Measurements from ENCODE around the gene CCL3. TPM values are rescaled to one million over a fixed set of nuclear protein-coding genes. Genes with fewer than 3 reads are reported as not detected.

Gene CCL3
- total RNA-seq, 1 donor from 2014 or later = 0.78 TPM

Other genes with a start within 250 kb of the CCL3 start
- 0.21 TPM for gene HEATR9, start 221.3 kb downstream of the CCL3 start, total RNA-seq
- gene CCL5, start 209.8 kb downstream of the CCL3 start, total RNA-seq = 12.1 TPM
- gene RDM1, start 159.4 kb downstream of the CCL3 start, total RNA-seq = 1.1 TPM
- gene LYZL6, start 146.4 kb downstream of the CCL3 start, total RNA-seq = not detected
- gene CCL16, start 108.6 kb downstream of the CCL3 start, total RNA-seq = 1.6 TPM
- gene CCL14, start 103.4 kb downstream of the CCL3 start, total RNA-seq = 46.9 TPM
- 37.7 TPM for gene CCL15, start 88.6 kb downstream of the CCL3 start, total RNA-seq
- 6.3 TPM for gene CCL23, start 72.2 kb downstream of the CCL3 start, total RNA-seq
- gene CCL18, start 25.9 kb downstream of the CCL3 start, total RNA-seq = 11.1 TPM
- gene CCL4, start 13.7 kb upstream of the CCL3 start, total RNA-seq = 6.1 TPM
- 13.6 TPM for gene TBC1D3B, start 86.5 kb upstream of the CCL3 start, total RNA-seq
- gene CCL3L1, start 106.6 kb upstream of the CCL3 start, total RNA-seq = not detected
- 0.81 TPM for gene CCL4L2, start 120.9 kb upstream of the CCL3 start, total RNA-seq
- gene TBC1D3I, start 174.4 kb upstream of the CCL3 start, total RNA-seq = 2.1 TPM
- not detected for gene TBC1D3G, start 233.7 kb upstream of the CCL3 start, total RNA-seq

All from ureter (tissue), 1 donor.